SKM-1 treated with dmso at 0.1 percent for 144 hours (cell line): Measurements from ENCODE around the gene STBD1.
"Not testable (repeated sequence)": the region's sequence is repeated elsewhere in the genome, so short reads cannot be mapped to it uniquely, and the experiment has no call there.

Experiments
- DNase-seq: peaks from one replicate; lab custom pipeline; 2025; ENCODE audit not compliant: unreplicated experiment; lab: John Stamatoyannopoulos, UW

The STBD1 gene

DNA sequence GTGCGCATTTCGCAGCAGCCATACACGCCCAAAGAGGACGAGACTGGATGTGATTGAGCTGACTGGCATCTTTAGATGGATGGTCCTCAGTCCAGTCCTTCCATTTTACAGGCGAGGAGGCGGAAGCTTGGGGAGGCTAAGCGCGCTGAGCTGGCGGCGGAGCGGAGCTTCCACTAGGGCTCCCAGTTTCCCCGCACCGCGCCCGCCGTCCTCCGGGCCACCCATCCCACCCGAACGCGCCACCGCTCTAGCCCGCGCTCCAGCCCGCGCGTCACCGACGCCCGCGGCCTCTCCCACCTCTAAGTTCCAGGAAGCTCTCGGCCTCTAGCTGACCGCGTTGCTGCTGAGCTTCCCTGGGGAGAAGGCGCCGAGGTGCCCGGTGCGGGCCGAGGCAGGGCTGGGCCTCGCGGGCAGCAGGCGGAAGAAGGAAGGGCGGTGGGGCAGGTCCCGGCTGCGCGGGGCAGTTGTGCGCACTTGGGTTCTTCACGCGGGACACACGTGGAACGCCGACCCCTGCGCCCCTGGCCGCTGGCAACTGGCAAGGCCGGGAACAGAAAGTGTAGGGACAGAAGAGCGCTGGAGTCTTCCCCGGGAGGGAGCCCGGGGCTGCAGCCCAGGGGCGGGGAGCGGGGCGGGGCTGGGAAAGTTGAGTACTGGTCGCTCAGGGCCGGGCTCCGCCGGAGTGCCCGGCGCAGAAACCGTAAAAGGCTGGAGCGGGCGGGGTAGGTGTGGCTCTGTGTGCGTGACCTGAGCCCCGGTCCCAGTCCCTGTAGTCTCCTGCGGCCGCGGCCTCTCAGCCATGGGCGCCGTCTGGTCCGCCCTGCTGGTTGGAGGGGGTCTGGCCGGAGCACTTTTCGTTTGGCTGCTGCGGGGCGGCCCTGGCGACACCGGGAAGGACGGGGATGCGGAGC, at the start of gene STBD1:
Gene STBD1 (plus strand): TSS at position 763 of the 911 bp plus-strand sequence. CDS start 37 bp downstream, at position 800.
- DNase-seq, result peak; percentile 34

DNA sequence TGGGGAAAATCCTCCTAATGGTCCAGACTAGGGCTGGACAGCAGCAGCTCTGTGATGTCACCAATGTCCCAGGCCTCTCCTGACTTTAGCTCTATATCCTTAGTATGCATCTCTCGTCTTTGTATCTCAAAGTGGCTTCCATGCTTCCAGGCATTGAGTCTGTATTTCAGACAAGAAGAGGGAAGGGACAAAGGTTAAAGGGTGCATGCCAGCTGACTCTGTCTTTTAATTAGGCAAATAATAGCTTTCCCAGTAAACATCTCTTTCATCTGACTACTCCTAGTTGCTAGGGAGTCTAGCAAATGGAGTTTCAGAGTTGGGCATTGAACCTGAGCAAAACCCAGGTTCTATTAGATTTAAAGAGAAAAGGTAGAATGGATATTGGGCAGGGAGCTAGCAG, 49.6 kb upstream of the STBD1 start:
- no peak for DNase-seq

DNA sequence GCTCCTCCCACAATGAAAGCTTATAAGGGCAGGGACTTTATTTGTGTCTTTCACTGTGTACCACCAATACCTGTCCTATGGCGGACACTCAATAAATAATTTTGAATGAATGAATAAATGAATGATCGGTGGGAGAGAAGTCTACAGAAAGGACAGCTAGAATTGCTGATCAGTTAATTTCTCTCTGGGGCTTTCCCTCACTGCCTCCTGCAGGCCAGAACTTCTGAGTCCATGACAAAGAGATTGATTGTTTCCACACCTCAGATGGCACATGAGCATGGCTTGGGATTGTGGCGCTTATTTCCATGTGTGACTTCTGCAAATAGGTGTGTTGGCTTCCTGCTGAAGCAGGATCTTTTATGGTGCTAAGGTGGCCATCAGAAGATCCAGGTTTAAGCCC, 48.7 kb upstream of the STBD1 start:
- DNase-seq, result no peak

DNA sequence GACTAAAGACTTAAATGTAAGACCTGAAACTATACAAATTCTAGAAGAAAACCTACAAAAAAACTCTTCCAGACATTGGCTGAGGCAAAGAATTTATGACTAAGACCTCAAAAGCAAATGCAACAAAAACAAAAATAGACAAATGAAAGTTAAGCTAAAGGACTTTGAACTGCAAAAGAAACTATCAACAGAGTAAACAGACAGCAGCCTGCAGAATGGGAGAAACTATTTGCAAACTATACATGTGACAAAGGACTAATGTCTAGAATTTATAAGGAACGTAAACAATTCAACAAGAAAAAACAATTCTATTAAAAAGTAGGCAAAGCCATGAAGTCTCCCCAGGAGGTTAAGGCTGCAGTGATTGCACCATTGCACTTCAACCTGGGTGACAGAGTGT, 46.0 kb upstream of the STBD1 start:
- no peak for DNase-seq

DNA sequence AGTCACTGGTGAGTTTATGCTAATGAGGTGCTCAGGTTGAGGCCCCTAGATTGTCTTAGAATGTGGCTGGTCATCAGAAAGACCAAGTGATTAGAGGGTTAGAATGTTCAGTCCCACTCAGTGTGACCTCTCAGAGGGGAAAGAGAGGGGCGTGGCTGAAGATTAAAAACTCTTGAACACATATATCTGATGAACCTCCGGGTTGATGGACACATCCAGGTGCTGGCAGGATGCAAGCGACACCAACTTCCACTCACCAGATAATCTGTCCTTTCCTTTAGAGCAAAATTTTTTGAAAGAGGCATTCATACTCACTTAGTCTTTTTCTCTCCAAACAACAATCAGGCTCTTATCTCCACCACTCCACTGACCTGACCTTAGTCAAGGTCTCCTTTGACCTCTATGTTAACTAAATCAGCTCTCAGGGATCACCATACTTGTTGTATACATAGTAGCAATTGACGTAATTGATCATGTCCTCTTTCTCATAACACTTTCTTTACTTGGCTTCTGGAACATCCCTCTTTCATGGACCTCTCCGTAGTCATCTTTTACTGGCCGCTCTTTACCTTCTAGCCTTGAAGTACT, 40.8 kb upstream of the STBD1 start:
- DNase-seq, result no peak

DNA sequence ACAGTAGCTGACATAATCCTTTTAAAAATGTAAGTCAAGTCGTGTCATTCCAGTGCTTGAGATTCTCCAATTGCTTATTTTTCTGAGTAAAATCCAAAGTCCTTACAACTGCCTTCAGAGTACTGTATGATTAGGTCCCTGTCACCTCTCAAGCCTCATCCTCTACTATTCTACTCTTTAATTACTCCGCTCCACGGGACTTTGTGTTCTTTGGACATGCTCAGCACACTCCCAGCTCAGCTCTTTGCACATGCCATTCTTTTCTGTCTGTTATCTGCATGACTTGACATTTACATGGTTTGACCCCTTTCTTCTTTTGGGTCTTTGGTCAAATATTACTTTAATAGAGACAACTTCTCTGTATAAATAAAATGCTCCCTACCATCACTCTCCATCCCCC, 39.9 kb upstream of the STBD1 start:
- no peak for DNase-seq

DNA sequence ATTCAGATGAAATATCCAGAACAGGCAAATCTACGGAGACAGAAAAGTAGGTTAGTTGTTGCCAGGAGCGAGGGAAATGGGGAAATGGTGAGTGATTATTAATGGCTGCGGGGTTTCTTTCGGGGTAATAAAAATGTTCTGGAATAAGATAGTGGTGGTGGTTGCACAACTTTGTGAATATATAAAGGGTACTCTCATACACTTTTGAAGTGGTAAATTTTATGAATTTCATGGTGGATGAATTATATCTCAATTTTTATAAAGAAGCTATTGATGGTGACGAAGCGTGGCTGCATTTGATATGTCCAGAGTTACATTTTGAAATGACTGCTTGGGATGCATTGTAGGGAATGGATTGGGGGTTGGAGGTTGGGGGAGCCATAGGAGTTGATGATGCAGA, 38.7 kb upstream of the STBD1 start:
- no peak for DNase-seq

DNA sequence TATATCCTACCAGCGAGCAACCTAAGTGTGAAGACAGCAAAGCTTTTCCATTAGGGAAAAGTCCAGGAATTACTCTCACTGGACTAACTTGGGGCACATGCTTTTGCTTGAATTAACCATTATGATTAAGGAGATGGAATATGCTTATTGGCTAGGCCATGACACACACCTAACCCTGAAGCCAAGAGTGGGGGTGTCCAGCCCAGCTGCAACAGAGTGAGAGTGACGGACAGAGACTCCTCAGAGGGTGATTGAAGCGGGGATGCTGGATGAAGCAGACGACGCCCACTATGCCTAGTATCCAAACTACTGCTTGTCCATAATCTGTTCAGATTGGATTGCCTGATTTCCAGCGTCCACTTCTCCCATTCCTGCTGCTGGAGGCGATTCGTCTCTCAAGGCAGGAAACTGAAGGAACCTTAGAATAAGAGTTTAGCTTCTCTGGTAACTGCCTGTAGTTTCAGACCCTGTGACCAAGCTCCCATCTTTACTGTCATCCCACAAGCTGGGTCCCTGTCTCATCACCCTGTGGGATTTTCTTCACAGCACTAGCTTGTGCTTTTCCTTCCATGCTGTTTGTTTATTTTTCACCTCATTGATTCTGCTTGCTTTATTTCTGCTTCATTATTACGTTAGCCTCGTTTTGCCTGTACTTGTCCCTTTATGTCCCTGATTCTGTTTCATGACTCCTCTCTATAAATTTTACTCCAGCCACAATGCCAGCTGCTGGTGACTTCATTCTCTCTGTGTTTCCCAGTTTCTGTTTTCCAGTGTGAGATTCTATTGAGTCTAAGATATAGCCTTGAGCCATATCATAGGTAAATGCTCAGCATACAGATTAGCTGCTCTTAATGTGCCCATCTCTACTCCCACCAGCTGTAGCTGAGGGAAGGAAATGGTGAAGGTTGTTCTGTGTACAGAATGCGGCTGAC, 36.0 kb upstream of the STBD1 start:
- DNase-seq, result no peak

DNA sequence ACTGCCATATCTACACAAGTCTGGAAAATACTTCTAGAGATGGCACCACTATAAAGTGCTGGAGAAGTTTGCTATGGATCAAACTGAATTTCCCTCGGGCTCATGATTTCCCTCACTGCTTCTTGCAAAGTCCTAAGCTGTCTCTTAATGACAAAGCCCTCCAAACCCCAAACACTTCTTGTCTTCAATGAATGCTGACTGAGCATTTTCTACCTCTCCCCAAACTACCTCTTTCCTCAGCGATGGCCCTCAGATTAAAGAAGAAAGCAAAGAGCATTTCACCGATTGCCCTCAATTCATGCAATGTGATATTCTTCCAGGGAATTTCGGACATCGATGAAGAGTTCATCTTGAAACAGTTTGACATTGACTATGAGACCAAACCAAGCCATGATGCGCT, 35.3 kb upstream of the STBD1 start:
- DNase-seq, result no peak

DNA sequence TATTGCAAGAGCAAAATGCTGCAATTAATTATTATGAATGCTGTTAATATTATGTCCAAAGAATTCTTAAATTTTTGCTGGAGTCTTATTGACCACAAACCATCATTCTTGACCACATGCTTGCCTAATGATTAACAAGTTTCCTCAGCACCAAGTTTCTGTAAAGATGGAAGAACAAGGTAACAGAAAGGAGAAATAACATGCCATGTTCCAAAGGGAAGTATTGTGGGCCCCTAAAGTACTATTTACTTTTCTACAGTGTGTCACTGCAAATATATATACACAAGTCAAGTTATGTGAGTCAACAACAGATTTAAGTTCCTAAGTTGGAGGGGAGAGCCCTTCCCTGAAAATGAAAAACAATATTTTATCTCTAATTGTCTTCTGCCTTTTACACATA, 34.5 kb upstream of the STBD1 start:
- DNase-seq, result no peak

DNA sequence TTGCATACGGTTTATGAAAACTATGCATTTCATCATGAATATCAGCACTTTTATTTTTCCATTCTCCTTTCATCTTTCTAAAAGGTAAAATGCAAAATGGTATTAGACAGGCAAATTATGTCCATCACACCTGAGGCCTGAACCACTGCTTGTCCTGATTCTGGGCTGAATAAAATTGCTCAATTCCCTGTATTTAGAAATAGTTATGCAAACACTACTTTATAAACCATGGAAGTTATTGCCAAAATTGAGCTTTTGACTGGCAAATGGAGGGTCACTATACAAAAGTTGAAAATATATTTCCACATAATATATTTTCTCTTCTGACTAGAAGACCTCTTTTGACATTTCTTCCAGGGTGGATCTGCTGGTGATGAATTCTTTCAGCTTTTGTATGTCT, 34.0 kb upstream of the STBD1 start:
- no peak for DNase-seq

DNA sequence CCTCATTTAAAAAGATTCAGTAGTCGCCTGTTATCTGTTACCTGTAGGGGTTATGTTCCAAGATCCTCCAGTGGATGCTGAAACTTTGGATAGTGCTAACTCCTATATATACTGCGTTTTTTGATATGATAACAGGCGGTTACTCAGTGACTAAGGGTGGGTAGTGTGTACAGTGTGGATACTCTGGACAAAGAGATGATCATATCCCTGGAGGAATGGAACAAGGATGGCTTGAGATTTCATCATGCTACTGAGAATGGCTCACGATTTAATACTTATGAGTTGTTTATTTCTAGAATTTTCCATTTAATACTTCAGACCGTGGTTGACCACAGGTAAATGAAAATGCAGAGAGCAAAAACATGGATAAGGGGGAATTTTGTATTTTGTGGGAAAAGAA, 33.5 kb upstream of the STBD1 start:
- DNase-seq, result no peak

DNA sequence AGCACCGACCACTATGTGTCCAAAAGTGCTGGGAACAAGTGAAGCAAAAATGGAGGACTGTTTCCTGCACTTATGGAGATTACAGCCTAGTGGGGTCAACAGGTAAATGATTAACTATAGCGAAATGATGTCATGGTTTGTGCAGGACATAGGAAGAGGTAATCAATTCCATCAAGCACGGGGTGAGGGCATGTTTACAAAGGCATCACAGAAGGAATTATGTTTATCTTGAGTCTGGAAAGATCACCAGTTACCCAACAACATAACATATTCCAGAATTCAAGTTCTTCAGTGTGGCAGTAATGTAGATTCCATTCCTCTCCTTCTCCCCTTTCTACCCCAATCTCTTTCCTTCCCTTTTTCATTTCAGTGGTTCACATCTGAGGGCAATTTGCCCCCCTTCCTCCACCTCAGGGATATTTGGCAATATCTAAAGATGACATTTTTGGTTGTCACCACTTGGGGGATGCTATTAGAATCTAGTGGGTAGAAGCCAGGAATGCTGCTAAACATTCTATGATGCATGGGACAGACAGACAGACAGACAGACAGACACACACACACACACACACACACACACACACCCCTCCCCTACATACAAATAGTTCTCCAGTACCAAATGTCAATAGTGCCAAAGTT, 30.9 kb upstream of the STBD1 start:
- peak; percentile 30 for DNase-seq

DNA sequence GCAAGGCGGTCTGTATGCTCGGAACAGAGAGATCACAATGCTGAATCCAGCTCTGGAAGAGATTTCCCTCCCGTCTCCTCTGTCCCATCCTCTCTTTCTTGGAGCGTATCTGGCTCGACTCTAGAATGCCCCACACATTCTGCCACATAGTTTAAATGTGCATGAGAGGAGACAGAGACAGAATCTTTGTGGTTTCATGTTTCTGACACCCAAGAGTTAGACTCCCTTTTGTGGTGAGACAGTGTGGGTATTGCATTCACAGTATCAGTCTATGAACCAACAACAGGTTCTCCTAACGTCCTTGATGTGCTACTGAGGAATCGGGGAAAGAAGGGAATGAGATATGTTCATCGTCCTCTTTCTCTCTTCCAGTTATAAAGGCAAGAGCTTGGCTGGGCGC, 29.7 kb upstream of the STBD1 start:
- peak; percentile 64 for DNase-seq

DNA sequence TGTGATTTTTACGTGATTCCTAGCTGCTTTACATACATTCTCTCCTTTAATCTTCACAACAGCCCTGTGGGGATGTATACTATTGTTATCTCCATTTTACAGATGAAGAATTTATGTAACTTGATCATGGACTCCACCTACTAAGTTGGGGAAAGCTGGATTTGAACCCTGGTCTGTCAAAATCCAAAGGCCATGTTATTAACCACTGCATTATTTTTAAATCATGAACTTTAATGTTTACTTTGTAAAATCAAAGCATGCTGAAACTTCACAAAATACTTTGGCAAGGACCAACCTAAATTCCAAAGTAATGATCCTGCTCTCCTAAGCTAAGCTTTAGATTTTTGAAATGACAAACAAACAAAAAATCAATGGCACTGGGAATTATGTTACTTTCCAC, 28.9 kb upstream of the STBD1 start:
- DNase-seq, result no peak

DNA sequence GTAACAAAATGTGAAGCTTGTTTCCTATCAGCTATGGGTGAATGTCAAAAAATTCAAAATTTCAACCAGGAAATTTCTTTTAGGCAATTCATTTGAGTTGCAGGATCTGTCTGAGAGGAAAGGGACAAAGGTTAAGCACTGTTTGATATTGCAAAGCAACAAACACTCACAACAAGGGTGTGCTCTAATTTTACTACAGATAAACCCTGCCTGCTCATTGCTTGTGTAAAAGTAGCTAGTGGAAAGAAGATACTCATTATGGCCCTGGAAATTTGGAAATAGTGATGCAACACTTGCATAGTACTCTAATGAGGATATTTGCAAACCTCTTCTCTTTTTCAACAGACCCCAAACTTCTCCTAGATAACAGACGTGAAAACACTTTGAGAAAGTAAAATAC, 27.9 kb upstream of the STBD1 start:
- DNase-seq, result peak; percentile 50

DNA sequence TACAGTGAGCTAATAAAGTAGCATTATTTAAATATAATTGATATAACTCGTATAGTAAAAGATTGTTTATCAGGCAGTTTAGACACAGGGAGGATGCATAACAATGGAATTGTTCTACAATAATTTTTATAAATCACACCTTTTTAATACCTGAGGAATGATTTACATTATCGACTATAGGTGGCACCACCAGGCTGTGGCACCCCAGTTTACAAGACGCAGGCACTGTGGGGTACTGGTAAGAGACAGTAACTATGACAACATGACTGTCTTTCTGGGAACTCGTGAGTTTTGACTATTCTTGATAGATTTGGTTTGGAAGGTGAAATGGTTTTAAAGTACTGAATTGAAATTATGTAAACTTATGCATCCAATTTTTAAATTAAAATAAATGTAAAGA, 27.1 kb upstream of the STBD1 start:
- no peak for DNase-seq

DNA sequence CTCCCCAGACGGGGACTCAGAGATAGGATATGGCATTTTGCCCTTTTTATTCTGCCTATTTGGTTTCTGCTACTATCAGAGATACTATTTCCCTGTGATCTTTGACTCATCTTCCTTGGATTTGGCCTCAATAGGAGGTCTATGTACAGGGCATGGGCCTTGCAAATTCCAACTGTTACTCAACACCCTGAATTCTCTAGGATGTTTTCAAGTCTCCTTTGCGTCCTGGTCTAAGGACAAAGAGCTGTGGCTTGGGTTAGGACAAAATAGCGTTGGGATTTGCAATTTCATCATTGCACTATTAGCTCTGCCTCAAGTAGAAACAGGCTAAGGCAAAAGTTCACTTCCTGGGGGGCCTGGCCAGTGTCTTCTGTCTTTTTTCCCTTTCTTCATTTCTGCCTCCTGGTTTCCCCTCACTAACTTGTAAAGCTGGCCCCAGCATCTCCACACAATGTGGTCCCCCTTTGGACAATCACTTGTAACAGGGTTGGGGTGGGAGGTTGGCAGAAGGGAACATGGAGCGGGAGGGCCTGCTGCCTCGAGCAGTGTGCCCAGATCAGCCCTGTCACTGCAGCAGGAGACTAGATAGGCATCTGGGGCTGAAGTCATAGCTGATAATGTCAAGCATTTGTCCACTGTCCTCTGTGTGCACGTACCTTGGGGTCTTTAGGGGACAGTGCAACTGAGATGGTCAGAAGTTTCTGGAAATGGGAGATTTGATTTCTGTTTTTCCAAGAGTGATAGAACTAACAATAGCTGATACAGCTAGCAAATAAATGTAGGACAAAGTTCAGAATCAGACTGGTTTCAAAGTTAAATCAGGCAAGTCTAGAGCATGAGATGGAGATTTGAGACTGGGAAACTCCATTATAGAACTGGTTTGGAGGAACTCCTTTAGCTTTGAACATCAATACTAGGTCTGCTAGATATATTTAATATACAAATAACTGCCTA, 25.8 kb upstream of the STBD1 start:
- no peak for DNase-seq

DNA sequence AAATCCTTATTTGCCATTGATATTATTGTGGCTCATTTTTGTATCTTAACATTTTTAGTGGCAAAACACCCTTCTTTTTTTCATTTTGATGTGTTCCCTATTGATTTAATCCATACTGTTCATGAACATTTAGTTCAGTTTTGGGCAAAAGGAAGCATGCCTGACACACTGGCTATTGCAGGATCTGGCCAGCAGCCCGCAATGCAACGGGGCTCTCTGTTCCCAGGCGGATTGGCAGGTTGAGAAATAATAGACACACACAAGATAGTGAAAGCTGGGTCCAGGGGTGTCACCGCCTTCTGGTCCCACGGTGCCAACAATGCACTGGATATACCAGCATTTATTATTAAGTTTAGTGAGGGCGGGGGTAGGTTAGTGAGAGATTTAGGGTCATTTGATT, 24.9 kb upstream of the STBD1 start:
- not testable (repeated sequence) for DNase-seq
